Stimulated activated CD8-positive, alpha-beta memory T cell treated with anti-CD3 and anti-CD28 coated beads, Interleukin-7, amount 100 ng/mL, for 48 hours (primary cell): ENCODE results near the gene FSTL1.

Source experiments
- DNase-seq, 2 donors: peaks; one replicate each; pipeline ENCODE4 v3.0.0-alpha.2; 2020; ENCODE audit warnings: low read depth in 1 of 2; ENCODE audit errors: extremely low read depth in 1 of 2

FSTL1 gene

DNA sequence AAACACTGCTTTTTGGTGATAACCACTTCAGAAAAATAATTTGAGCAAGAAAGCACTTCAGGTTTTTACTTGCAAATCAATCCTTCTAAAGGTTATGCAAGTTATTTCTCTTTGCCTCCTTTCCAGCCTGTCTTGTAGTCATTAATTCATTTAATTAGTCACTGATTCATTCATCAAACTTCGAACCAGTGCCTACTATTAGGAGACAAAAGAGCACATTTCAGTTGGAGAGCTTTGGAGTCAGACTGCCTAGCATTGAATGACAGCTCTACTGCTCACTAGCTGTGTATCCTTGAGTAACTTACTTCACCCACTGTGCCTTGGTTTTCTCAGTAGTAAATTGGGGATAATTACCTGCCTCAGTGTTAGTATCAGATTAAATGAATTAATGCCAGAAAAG lies 86.7 kb downstream of the FSTL1 start:
- no peak for DNase-seq

DNA sequence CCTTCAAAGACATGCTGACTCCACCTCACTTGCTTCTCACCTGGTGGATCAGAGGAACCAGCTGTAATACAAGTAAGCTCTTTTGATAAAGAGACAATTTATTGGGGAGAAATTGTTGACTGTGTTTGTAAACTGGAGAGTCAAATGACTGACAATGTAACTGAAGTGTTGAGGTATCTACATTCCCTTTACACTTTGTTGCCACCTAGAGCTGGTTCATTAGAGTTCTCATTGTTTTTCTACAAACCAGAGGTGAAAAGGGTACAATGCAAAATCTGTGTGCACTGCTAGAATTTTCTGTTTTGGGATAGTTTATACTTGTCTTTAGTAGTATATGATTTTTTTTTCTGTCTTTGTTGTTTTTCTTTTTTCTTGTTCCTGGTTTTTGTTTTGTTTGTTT lies 93.0 kb downstream of the FSTL1 start:
- no peak for DNase-seq

DNA sequence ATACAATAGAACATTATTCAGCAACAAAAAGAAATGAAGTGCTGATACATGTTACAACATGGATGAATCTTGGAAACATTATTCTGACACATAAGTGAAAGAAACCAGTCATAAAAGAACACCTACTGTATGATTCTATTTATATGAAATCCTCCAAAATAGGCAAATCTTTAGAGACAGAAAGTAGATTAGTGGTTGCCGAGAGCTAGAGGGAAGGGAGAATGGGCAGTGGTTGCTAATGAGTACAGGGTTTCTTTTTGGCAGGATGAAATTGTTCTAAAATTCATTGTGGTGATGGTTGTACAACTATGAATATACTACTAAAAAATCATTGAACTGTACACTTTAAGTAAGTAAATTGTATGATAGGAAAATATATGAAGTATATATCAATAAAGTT lies 95.3 kb downstream of the FSTL1 start:
- DNase-seq, result no peak

DNA sequence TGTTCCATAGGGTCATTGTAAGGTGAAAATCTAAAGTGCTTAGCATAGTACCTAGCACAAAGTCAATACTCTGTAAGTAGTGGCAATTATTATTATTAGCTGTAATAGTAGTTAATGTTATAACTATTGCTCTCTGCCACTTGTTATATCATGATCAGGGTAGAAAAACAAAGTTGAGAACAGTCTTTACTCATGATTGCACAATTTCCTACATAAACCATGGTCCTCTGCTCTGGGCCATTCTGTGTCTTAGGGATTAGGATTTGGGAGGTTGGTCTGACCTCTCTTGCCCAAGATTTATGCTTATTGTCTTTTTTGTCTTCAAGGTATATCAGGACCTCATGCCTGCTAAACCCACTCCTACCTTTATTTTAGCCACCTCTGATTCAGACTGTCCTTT lies 97.3 kb downstream of the FSTL1 start:
- DNase-seq, result no peak

DNA sequence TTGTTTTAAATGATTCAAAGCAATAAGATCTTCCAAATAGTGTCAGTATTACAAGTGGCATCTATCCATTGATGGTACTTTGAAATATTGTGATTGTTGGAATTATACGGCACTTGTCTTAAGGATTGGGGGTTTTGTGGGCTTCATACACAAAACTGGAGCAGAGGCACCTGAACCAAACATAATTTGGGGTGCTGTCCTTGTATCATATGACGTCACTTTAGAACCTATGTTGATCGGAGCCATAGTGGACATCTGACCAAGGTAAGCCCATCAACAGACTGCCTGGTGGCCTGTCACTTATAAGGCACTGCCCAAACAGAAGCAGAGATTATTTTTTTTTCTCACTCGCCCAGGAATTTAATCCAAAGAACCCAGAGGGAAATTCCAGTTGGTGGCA lies 98.8 kb downstream of the FSTL1 start:
- DNase-seq, result no peak

DNA sequence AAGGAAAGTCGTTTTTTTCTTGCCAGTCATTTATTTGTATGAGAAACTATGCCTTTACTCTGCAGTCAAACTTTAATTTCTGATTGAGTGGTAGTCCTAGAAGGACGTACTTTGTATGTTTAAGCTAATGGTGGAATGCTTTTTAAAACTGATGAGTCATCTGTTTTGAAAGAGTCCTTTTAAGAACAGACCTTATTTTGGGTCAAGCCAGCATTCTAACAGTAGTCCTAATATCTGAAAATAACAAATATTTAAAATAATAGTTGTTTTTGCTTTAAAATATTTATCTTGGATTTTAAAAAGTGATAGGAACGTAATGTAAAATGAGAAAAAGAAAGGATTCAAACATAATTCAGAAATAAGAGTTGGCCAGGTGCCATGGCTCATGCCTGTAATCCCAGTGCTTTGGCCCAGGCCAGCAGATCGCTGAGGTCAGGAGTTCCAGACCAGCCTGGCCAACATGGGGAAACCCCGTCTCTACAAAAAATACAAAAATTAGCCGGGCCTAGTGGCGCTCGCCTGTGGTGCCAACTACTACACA lies 100.3 kb downstream of the FSTL1 start:
- DNase-seq, result no peak

DNA sequence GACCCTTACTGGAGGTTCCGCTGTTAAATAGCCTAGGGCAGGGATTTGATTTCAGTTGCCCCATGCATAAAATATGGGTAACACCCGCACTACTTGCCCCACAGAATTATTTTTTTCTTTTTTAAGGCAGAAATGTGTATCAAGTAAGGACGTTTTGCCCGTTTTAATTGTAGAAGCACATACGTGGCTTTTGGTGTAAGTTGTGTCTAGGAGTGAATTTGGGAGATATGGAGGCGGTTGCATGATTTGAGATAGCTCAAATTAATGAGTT lies 101.0 kb downstream of the FSTL1 start:
- no peak for DNase-seq

DNA sequence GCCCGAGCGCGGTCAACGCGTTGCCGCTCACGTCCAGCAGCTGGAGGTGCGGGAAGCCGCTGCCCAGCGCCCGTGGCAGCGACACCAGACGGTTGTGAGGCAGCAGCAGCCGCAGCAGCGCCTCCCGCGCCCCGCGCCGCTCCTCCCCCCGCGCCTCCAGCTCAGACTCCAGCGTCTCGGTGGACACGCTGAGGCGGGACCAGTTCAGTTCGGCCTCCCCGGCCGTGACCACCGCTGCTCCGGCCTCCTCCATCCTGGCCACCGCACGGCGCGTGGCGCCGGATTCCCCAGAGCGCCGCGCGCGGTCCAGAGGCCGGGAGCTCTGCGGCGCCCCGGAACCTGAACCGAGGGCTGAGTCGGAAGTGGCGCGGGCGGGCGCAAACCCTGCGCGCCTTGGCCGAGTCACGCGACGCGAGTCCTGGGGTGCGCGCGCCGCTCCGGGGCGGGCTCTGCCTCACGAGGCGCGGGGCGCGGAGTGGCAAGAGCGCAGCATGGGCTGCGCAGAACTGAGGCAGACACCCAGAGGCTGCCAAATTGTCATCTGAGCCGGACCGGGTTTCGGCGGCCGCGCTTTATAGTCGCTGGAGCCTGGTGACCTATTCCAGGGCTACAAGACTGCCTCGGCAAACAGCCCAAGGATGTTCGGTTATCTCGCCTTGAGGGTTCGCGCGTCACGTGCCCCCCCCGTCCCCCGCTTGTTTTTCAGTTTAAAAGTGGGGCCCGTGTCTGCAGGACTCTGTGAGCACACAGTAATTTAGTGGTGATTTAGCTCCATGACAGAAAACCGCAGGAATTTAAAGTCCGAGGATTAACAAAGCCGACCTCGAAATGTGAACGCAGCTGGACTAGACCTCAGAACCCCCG lies 101.6 kb downstream of the FSTL1 start, which contains the start of gene LRRC58:
LRRC58 (minus strand) TSS at position 364 of the 864 bp plus-strand sequence; CDS start at position 253, 111 bp downstream.
- DNase-seq, result peak; percentile 75 to 80

DNA sequence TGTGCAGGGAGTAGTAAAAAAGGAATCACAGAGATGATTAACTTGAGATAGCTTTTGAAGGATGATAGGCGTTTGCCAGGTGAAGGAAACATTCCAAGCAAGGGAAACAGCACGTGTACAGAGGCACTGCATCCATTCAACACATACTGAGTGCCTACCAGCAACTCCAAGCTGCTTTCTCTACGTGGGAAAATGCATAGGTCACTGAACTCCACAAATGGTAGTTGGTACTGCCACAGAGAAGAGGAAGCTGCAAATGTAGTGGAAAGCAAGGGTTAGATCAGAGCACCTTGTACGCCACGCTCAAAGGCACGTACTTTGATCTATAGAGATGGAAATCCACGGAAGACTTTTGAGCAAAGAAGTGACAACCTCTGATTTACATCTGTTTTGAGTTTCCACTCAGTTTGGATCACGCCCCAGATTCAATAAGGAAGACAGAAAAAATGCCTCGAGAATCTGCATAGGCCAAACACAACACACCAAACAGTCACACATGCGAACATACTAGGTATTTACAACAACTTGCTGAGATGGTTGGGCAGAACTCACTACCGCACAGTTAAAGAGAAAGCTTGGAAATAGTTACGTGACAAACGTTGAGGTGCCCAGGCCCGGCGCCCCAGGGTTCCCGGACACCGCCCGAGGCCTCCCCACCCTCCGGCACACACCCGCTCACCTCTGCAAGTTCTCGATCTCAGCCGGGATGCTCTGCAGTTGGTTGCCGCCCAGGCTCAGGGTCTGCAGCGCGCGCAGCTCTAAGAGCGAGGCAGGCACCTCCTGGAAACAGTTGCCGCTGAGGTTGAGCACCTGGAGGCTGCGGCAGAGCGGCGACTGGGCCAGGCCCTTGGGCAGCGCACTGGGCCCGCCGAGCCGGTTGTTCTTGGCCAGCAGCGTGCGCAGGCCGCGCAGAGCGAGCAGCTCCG lies 102.5 kb downstream of the FSTL1 start:
- peak; percentile 23 to 26 for DNase-seq

DNA sequence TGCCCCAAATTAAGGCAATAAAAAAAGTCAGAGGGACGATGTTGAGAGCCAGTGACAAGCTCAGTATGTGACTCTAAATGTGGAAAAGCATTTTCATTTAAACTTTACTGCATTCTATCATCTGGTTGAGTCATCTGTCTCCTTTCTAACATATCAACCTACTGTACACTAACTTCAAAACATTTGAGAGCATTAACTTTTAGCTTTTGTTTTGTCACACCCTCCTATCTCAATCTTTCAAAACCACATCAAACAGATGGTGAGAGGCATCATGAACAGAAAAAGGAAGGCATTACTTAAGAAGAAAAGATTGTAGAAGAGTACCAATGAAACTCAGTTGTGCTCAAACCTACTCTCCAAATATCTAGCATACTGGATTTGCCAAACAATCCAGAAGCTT lies 106.4 kb downstream of the FSTL1 start:
- no peak for DNase-seq
